T47D (cell line): ENCODE results near the gene RAB14.

Source experiments
- DNase-seq, 2 experiments: peaks; one replicate each; pipeline versions ENCODE4 v3.0.0 to v3.0.0-alpha.2; 2011 to 2012; ENCODE audit warnings: low read depth in 1 of 2, low spot score in 1 of 2
- JUND ChIP-seq: IDR thresholded peaks from 2 replicates; pipeline ENCODE4 v1.6.1; 2012; ENCODE audit warnings: low read depth
- in situ Hi-C: cut with HindIII; loops from 2 replicates; pipeline ENCODE4 v1.10.0; 2016; ENCODE audit warnings: low sequenced_read_pairs, low pct_unique_long_range_greater_than_20kb

Gene RAB14

DNA sequence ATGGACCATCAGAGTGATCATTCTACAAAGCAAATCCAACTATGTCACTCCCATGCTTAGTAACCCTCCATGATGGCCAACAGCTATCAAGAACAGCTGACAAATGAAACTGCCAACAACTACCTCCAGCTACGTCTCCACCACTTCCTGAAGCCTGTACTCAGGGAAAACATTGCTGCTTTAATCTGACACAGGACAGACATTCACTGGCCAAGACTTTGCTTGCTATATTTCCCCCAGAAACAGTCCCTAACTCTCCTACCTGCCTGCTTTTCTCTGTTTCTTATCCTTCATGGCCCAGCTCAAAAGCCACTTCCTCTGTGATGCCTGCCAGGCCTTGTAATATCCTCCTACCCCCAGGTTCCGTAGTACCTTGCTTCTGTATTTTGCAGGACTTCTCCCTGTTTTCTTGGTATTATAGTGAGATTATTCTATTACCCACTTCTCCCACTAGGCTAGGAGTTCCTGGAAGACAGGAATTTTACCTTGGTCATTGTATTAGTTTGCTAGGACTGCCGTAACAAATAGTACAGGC lies 14.7 kb upstream of the RAB14 start:
- in situ Hi-C loops, result no loop called here
- no peak for TF ChIP-seq JUND
- no peak for DNase-seq

- no peak for DNase-seq
- TF ChIP-seq JUND, result no peak
- in situ Hi-C loops, result no loop called here
Measured at GRCh38 chr9:121214005-121214404, 12.3 kb upstream of the RAB14 start.

DNA sequence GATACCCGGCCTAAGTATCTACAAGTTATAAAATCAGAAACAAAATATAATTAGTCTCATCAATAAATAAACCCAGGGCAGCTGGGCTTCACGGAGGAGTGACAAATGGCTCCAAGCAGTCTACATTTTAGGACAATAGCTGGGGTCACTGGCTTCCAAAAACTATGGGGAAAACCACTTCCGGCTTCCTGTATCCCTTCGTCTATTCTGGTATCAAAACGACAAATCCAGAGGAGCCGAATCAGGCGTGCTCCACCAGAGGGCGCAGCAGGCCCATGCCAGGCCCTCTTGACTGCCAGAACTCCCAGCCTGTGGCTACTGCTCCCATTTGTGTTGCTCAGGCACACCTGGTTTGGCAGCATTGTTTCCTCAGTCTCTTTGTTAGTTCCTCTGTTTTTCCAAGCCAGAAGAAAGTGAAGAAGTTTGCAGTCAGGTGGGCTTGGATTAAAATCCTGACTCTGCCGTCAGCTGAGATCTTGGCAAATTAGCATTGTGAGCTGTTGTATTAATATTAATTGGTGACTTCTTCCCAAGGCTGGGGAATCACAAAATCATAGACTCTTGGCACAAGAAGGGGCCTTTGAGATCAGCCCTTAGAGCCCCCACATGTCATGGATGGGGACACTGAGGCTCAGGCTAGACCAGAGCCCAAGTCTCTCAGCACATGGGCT lies 11.6 kb upstream of the RAB14 start:
- in situ Hi-C loops, result no loop called here
- no peak for TF ChIP-seq JUND
- peak; percentile 82 to 96 for DNase-seq

- DNase-seq, result no peak
- in situ Hi-C loops, result no loop called here
- TF ChIP-seq JUND, result no peak
Measured at GRCh38 chr9:121210536-121210935, 8.9 kb upstream of the RAB14 start.

GRCh38 chr9:121207371-121207940 lies 5.8 kb upstream of the RAB14 start:
- no peak for TF ChIP-seq JUND
- in situ Hi-C loops, result no loop called here
- no peak for DNase-seq

DNA sequence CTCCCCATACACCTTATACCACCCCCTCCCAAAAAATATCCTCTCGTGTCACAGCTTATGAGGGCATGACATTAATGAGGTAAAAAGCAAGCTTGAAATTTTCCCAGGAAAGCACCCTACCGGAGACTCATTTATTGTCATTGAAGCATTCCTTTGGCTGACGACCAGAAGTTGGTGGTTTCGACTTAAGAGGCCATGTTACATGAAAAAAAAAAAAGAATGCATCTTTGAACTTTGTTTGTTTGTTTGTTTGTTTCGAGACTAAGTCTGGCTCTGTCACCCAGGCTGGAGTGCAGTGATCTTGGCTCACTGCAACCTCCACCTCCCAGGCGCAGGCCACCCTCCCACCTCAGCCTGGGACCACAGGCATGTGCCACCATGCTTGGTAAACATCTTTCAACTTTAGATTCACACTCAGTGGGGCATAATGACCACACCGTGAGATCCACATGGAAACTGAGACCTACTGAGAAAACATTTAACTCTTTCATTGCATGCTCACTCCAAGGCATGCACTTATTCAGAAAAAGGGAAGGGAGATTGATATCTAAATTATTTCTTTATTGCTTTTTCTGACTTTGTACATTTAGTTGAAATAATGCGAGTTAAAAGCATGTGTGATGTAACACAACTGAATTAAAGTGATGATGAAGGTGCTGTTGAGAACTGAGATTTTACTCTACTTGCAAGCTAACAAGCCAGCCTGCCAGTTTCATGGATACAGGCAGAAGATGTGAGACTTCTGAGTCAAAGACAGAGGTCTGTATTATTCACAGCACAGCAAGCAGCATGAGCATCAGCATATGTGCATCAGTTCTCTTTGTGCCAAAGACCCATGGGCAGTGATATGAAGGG lies 5.1 kb upstream of the RAB14 start:
- no peak for TF ChIP-seq JUND
- DNase-seq, result peak in 1 of 2 experiments; percentile 57
- in situ Hi-C loops, result no loop called here

GRCh38 chr9:121204611-121205010 lies 2.9 kb upstream of the RAB14 start:
- in situ Hi-C loops, result no loop called here
- TF ChIP-seq JUND, result no peak
- no peak for DNase-seq

- DNase-seq, result no peak
- in situ Hi-C loops, result no loop called here
- TF ChIP-seq JUND, result no peak
Measured at GRCh38 chr9:121204121-121204520, 2.5 kb upstream of the RAB14 start.

DNA sequence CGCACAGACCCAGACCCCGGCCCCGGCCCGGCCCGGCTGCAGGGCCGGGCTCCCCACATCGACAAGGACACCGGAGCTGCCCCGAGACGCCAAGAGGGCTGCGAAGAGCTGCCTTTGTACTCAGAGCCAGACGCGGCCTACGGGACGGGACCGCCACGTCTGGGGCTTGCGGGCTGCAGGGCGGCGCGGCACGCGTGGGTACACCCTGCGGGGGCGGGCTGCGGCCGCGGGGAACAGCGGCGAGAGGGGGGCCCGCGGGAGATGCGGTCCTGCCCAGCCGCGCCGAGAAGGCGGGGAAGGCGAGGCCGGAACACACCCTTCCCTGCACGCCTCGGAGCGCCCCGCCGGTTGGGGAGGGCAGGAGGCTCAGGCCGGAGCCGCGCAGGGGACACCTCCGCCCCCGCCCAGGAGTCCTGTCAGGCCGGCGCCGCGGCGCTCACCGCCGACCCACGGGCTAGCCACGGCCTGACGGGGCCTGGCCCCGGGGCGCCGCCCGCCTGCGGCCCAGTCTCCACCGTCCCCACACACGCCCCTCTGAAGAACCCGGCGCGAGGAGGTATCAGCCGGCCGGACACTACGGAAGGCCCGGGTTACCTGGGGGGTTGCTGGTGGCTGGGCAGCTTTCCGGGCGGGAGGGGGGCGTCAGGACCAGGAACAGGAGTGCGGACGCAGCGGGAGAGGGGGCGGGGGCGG lies 478 bp downstream of the RAB14 start:
- TF ChIP-seq JUND, result no peak
- DNase-seq, result peak; percentile 16 to 45
- in situ Hi-C loops, result no loop called here

DNA sequence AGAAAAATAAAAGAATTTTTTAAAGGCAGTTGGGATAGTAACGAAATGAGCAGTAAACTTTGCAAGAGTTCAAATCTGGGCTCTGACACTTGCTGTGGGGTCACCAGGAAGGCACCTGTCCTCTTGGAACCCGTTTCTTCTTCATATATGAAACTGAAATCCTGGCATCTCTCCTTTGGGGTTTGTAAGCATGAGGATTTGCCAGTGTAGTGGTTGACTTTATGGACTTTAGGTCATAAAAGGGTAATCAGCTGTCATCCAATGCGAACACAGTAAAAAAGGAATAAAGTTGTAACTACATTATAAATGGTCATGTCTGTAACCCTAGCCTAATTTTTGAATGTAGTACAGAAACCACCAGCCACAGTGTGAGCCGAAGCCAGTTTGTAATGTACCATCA lies 1.3 kb downstream of the RAB14 start:
- no peak for TF ChIP-seq JUND
- in situ Hi-C loops, result no loop called here
- no peak for DNase-seq

DNA sequence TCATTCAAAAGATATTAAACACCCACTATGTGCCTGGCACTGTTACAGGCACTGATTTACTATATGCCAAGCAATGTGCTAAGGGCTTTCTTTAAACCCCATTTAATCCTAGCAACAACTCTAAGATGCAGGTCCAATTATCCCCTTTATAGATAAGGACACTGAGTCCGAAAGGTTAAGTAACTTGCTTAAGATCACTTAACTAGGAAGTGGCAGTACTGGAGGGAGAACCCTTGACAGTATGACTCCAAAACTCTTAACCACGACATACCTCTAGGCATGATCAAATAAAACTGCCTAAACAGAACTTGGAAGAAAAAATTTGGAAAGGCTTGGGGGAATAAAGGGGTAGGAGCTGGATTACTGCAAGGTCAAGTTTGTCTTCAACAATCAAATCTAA lies 1.7 kb downstream of the RAB14 start:
- no peak for TF ChIP-seq JUND
- peak in 1 of 2 experiments; percentile 24 for DNase-seq
- in situ Hi-C loops, result no loop called here

DNA sequence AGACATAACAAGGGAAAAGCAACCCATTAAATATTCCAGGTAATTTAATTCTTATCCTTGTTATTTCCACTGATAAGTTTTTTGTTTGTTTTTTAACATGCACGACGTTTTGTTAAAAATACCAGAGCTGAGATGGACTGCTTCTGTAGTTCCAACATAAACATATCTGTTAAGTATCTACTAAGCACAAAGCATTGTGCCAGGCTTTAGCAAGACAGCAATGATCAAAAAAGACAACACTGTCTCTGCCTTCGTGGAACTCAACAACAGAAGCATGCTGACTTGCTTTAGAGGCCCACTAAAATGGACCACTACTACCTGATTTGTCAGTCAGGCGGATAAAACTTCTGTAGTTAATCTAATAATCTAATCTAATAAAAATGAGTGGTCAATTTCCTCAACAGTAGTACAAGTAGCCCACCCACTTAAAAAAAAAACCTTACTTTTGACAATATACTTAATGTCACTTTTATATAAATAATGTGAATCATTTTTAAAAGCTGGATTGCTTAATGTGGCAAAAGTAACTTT lies 3.1 kb downstream of the RAB14 start:
- no peak for TF ChIP-seq JUND
- DNase-seq, result no peak
- in situ Hi-C loops, result no loop called here
